Forelimb muscle (tissue), 1 donor: Measurements from ENCODE around the gene KCNH6. TPM values are rescaled to one million over a fixed set of nuclear protein-coding genes. Genes with fewer than 3 reads are reported as not detected.

Experiments
- DNase-seq: peaks from one replicate; pipeline ENCODE4 v3.0.0-alpha.2; 2013; ENCODE audit warnings: low read depth
- polyA plus RNA-seq: library from polyadenylated mRNA; unstranded; fragments of 120-200 nt; gene quantifications from one replicate; pipeline ENCODE4 v1.2.1, GENCODE V29; 2013; ENCODE audit not compliant: insufficient read length

Gene KCNH6
- polyA plus RNA-seq, 1 donor: not detected

GRCh38 chr17:63488851-63489250 is 34.3 kb upstream of the KCNH6 start:
- no peak for DNase-seq

GRCh38 chr17:63489291-63489690 is 33.9 kb upstream of the KCNH6 start:
- no peak for DNase-seq

- no peak for DNase-seq
Observed at GRCh38 chr17:63490329-63490728, 32.8 kb upstream of the KCNH6 start.

GRCh38 chr17:63490858-63491400 is 32.2 kb upstream of the KCNH6 start:
- DNase-seq: no peak

- DNase-seq: no peak
Observed at GRCh38 chr17:63491413-63491812, 31.7 kb upstream of the KCNH6 start.

- DNase-seq: no peak
Observed at GRCh38 chr17:63491977-63492618, 31.1 kb upstream of the KCNH6 start.

- no peak for DNase-seq
Observed at GRCh38 chr17:63492940-63493339, 30.2 kb upstream of the KCNH6 start.

GRCh38 chr17:63493411-63493810 is 29.7 kb upstream of the KCNH6 start:
- DNase-seq: no peak

- no peak for DNase-seq
Observed at GRCh38 chr17:63494300-63494928, 28.7 kb upstream of the KCNH6 start.

GRCh38 chr17:63495491-63495890 is 27.7 kb upstream of the KCNH6 start:
- DNase-seq: no peak

- DNase-seq: no peak
Observed at GRCh38 chr17:63496177-63496576, 27.0 kb upstream of the KCNH6 start.

- DNase-seq: no peak
Observed at GRCh38 chr17:63496663-63497400, 26.3 kb upstream of the KCNH6 start.

- no peak for DNase-seq
Observed at GRCh38 chr17:63497708-63498483, 25.3 kb upstream of the KCNH6 start.

- no peak for DNase-seq
Observed at GRCh38 chr17:63498626-63499195, 24.4 kb upstream of the KCNH6 start.

- DNase-seq: no peak
Observed at GRCh38 chr17:63500543-63501390, 22.4 kb upstream of the KCNH6 start.

- DNase-seq: no peak
Observed at GRCh38 chr17:63503341-63503705, 19.8 kb upstream of the KCNH6 start.

GRCh38 chr17:63504261-63504660 is 18.9 kb upstream of the KCNH6 start:
- DNase-seq: no peak

- DNase-seq: no peak
Observed at GRCh38 chr17:63505341-63505740, 17.8 kb upstream of the KCNH6 start.

GRCh38 chr17:63506627-63507026 is 16.5 kb upstream of the KCNH6 start:
- DNase-seq: no peak

- DNase-seq: no peak
Observed at GRCh38 chr17:63511331-63511730, 11.8 kb upstream of the KCNH6 start.

GRCh38 chr17:63512388-63512787 is 10.8 kb upstream of the KCNH6 start:
- no peak for DNase-seq
